ENCODE measurements around the gene SPATA46. TPM values are rescaled to one million over a fixed set of nuclear protein-coding genes. Genes with fewer than 3 reads are reported as not detected.

Gene SPATA46
- total RNA-seq, 1 experiment from 2014 or later = not detected

DNA sequence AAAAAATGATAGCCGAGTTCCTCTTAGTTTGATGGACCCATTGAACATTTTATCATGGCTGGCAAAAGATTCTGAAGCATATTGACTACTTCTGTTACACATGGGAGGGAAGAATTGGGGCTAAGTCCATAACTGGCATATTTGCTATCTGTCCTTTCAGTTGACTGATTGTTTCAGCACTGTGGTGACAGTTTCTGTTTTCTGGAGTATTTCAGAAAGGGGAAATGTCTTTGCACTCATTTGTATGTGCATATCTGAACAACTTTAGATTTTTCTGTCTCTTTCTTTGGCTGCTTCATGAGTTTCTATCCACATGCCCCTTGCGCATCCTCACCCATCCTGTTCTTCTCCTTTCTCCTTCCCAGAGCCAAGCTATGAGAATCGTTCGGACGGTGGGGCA, 33.2 kb downstream of the SPATA46 start:
- TF ChIP-seq REST (IDR thresholded peaks at IDR 0.05; ENCODE audit: low read depth) (no peak), POLR2A (IDR thresholded peaks at IDR 0.05; ENCODE audit: borderline replicate concordance, extremely low read depth, insufficient read depth, insufficient read length) (no peak), SRF (IDR thresholded peaks at IDR 0.05; ENCODE audit: low read depth) (no peak), ZNF274 (IDR thresholded peaks at IDR 0.05; ENCODE audit: low read depth, low read length) (no peak), TCF7L2 (IDR thresholded peaks at IDR 0.05; ENCODE audit: borderline replicate concordance, extremely low read depth, insufficient read depth, insufficient read length) (no peak), JUND (IDR thresholded peaks at IDR 0.05) (no peak), YY1 (IDR thresholded peaks at IDR 0.05; ENCODE audit: extremely low read depth, insufficient replicate concordance, low read depth, low read length) (no peak), EZH2 (IDR thresholded peaks at IDR 0.05) (no peak), SIN3A (IDR thresholded peaks at IDR 0.05; ENCODE audit: low read depth) (no peak)
- TF ChIP-seq, protein P1, sequence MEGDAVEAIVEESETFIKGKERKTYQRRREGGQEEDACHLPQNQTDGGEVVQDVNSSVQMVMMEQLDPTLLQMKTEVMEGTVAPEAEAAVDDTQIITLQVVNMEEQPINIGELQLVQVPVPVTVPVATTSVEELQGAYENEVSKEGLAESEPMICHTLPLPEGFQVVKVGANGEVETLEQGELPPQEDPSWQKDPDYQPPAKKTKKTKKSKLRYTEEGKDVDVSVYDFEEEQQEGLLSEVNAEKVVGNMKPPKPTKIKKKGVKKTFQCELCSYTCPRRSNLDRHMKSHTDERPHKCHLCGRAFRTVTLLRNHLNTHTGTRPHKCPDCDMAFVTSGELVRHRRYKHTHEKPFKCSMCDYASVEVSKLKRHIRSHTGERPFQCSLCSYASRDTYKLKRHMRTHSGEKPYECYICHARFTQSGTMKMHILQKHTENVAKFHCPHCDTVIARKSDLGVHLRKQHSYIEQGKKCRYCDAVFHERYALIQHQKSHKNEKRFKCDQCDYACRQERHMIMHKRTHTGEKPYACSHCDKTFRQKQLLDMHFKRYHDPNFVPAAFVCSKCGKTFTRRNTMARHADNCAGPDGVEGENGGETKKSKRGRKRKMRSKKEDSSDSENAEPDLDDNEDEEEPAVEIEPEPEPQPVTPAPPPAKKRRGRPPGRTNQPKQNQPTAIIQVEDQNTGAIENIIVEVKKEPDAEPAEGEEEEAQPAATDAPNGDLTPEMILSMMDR (IDR thresholded peaks at IDR 0.05 in 2 of 3, conservative IDR thresholded peaks at IDR 0.05 in 1 of 3; ENCODE audit: borderline replicate concordance in 1 of 3, insufficient read depth in 1 of 3, low read depth in 2 of 3, low read length in 2 of 3) = no peak
- TF ChIP-seq, protein P2, sequence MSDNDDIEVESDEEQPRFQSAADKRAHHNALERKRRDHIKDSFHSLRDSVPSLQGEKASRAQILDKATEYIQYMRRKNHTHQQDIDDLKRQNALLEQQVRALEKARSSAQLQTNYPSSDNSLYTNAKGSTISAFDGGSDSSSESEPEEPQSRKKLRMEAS (IDR thresholded peaks at IDR 0.05) = no peak
- Histone ChIP-seq H3K4me3 (replicated peaks in 1 of 2; ENCODE audit: low read depth in 1 of 2, low read length in 2 of 2) (no peak overlapping the region), H3K36me3 (ENCODE audit: control insufficient read depth in 1 of 2, insufficient read depth in 2 of 2, low read length in 2 of 2) (no peaks in the 10 kb centered on the region), H3K27ac (ENCODE audit: low read depth, low read length) (no peak overlapping the region), H3K9me2 (ENCODE audit: insufficient read depth) (no peaks in the 10 kb centered on the region), H2AFZ (ENCODE audit: low read depth, low read length, poor library complexity, severe bottlenecking) (no peak overlapping the region), H3K4me2 (ENCODE audit: low read length) (no peak overlapping the region), H3K4me1 (ENCODE audit: control insufficient read depth in 1 of 2, insufficient read depth in 2 of 2, low read length in 2 of 2) (peaks cover 0 to 12% of the 10 kb centered on the region in 2 experiments; a peak in 3 of 4 replicates), H4K20me1 (ENCODE audit: insufficient read depth) (no peaks in the 10 kb centered on the region), H3K79me2 (ENCODE audit: insufficient read depth, low read length) (no peaks in the 10 kb centered on the region), H3K9me3 (ENCODE audit: control insufficient read depth in 1 of 2, insufficient read depth in 1 of 2, low read depth in 1 of 2, low read length in 2 of 2) (no peaks in the 10 kb centered on the region), H3K9ac (ENCODE audit: low read length) (no peak overlapping the region), H3K27me3 (ENCODE audit: insufficient read depth, low read length) (no peaks in the 10 kb centered on the region)
- no TSS peak for BruUV-seq (replicated peaks)
- intact Hi-C loops (cut with micrococcal nuclease) = no loop called here
- CTCF ChIA-PET = interaction anchor here (1.6 kb wide), 1 partner anchor 14 kb away, joined by 3 read pairs; no protein-coding TSS in a partner anchor
- POLR2A ChIA-PET = no interaction called here
- RAD21 ChIA-PET (ENCODE audit: low non-redundant PET in 1 of 2, low total read pairs in 2 of 2, uncharacterized antibody in 2 of 2, unreplicated experiment in 2 of 2) = no interaction called here
- DNase-seq (ENCODE audit: low read depth, low spot score) (no peak), ATAC-seq (no peak)

Data from HCT116 (cell line).